Activated CD8-positive, alpha-beta T cell treated with anti-CD3 and anti-CD28 coated beads, Interleukin-2, amount 10 ng/mL, durations not matched to agents 7 days and 5 days (primary cell): ENCODE measurements around the gene FHIT. TPM values are rescaled to one million over a fixed set of nuclear protein-coding genes. Genes with fewer than 3 reads are reported as not detected.
"Not testable (repeated sequence)": the region's sequence is repeated elsewhere in the genome, so short reads cannot be mapped to it uniquely, and the experiment has no call there.

ENCODE experiments used
- ATAC-seq: fragments of 150-1000 bp; cut with Tn5 transposase; one replicate; pipeline ENCODE4 v1.10.0; 2021; ENCODE audit warnings: moderate library complexity
- CTCF ChIA-PET: fragments of 350-600 bp; sonication (Branson Sonifier 250); formaldehyde crosslinking; loops from one replicate; lab custom pipeline; 2021; ENCODE audit warnings: antibody characterized with exemption; lab: Charles Lee
- POLR2A ChIA-PET: fragments of 350-600 bp; sonication (Branson Sonifier 250); formaldehyde crosslinking; loops from one replicate; lab custom pipeline; 2021; ENCODE audit warnings: antibody characterized with exemption; lab: Charles Lee
- DNase-seq: peaks from one replicate; pipeline ENCODE4 v3.0.0-alpha.2; 2020
- H3K27ac Mint-ChIP-seq: one replicate; pipeline ENCODE4 v1.8.0; 2021; ENCODE audit warnings: mild to moderate bottlenecking, mixed read lengths
- H3K27me3 Mint-ChIP-seq: one replicate; pipeline ENCODE4 v1.8.0; 2021; ENCODE audit warnings: low read depth, mixed read lengths
- H3K36me3 Mint-ChIP-seq: one replicate; pipeline ENCODE4 v1.8.0; 2021; ENCODE audit warnings: low read depth, mixed read lengths
- H3K4me1 Mint-ChIP-seq: one replicate; pipeline ENCODE4 v1.8.0; 2021; ENCODE audit warnings: low read depth, mixed read lengths
- H3K4me3 Mint-ChIP-seq: one replicate; pipeline ENCODE4 v1.8.0; 2021; ENCODE audit warnings: mild to moderate bottlenecking, mixed read lengths
- H3K9me3 Mint-ChIP-seq: one replicate; pipeline ENCODE4 v1.8.0; 2022; ENCODE audit warnings: mixed read lengths; ENCODE audit not compliant: insufficient read depth
- total RNA-seq, 2 experiments: library from RNA; stranded (reverse); gene quantifications; one replicate each; pipeline ENCODE4 v1.2.3, GENCODE V29; 2021

The FHIT gene
- total RNA-seq, 2 experiments from 2014 or later: 4.8 TPM

- peaks cover 7% of the 10 kb centered on the region for H3K36me3 Mint-ChIP-seq
- H3K4me1 Mint-ChIP-seq: peaks cover 22% of the 10 kb centered on the region
- DNase-seq (no peak), ATAC-seq (no peak)
- no peaks in the 10 kb centered on the region for H3K27me3 Mint-ChIP-seq
- H3K4me3 Mint-ChIP-seq: no peak overlapping the region
- H3K9me3 Mint-ChIP-seq: peaks cover 6% of the 10 kb centered on the region
- ChIA-PET POLR2A (no interaction called here), CTCF (no interaction called here)
- no peak overlapping the region for H3K27ac Mint-ChIP-seq
Measured at GRCh38 chr3:59937201-59937600, 1314.1 kb downstream of the FHIT start.

DNA sequence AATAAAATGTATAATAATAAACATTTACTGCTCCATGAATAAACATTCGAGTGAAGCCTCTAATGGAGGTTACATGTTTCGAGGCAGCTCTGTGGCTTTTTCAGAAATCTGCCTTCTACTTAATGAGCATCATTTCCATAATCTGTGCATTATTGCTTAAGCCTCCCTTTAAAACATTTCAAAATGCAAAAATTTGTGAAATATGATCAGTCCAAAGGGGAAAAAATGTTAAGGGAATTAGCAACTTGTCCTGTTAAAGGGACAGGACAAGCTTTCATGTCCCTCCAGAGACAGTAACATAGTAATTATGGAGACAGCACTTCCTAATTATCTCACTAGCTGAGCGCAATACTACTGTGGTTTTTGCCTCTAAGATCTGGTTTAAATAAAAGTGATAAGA lies 1314.8 kb downstream of the FHIT start:
- ATAC-seq: no peak

DNA sequence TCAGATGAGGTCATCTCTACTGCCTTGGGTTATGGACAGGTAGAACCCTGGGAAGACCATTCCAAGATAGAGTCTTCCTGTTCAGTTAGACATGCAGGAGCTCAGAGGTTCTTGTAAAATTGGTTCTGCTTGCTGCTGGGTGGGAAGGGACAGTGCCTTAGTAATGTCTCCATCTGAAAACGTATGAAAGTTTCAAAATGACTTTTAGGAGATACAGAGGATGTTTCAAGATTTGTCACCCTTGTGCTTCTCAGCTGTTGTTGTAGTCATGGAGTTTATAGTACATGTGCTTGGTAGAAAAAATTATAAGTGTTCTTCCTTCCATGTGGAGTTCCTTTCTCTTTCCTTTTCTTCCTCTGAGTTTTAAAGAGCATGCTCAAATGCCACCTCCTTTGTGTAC lies 1316.2 kb downstream of the FHIT start:
- no peak for ATAC-seq
- Mint-ChIP-seq H3K27me3 (no peaks in the 10 kb centered on the region), H3K4me3 (no peak overlapping the region), H3K36me3 (peaks cover 8% of the 10 kb centered on the region), H3K9me3 (peaks cover 11% of the 10 kb centered on the region), H3K4me1 (peaks cover 12% of the 10 kb centered on the region), H3K27ac (no peak overlapping the region)
- no peak for DNase-seq
- POLR2A ChIA-PET: no interaction called here
- CTCF ChIA-PET: interaction anchor here (1.9 kb wide), 1 partner anchor 10 kb away, joined by 6 read pairs; no protein-coding TSS in a partner anchor

More for the DNA sequence above, 1314.8 kb downstream of the FHIT start:
- POLR2A ChIA-PET: no interaction called here
- Mint-ChIP-seq H3K9me3 (peaks cover 11% of the 10 kb centered on the region), H3K27me3 (no peaks in the 10 kb centered on the region), H3K36me3 (peaks cover 8% of the 10 kb centered on the region), H3K4me3 (no peak overlapping the region), H3K27ac (no peak overlapping the region), H3K4me1 (peaks cover 22% of the 10 kb centered on the region)
- no peak for DNase-seq
- CTCF ChIA-PET: no interaction called here

- ATAC-seq, DNase-seq, H3K4me3 Mint-ChIP-seq, POLR2A ChIA-PET, H3K36me3 Mint-ChIP-seq, H3K27ac Mint-ChIP-seq, H3K27me3 Mint-ChIP-seq: not testable (repeated sequence)
- peaks cover 12% of the 10 kb centered on the region for H3K4me1 Mint-ChIP-seq
- peaks cover 11% of the 10 kb centered on the region for H3K9me3 Mint-ChIP-seq
- CTCF ChIA-PET: interaction anchor here (1.9 kb wide), 1 partner anchor 10 kb away, joined by 6 read pairs; no protein-coding TSS in a partner anchor
Measured at GRCh38 chr3:59934560-59934959, 1316.7 kb downstream of the FHIT start.

- H3K27ac Mint-ChIP-seq: no peak overlapping the region
Measured at GRCh38 chr3:59930170-59930569, 1321.1 kb downstream of the FHIT start.

GRCh38 chr3:59927056-59927455 lies 1324.2 kb downstream of the FHIT start:
- no peak for ATAC-seq
- Mint-ChIP-seq H3K4me3 (no peak overlapping the region), H3K9me3 (peaks cover 9% of the 10 kb centered on the region), H3K27me3 (no peaks in the 10 kb centered on the region), H3K27ac (no peak overlapping the region), H3K36me3 (peaks cover 3% of the 10 kb centered on the region), H3K4me1 (no peaks in the 10 kb centered on the region)
- CTCF ChIA-PET: no interaction called here
- no peak for DNase-seq
- POLR2A ChIA-PET: no interaction called here

More at GRCh38 chr3:59930170-59930569, 1321.1 kb downstream of the FHIT start:
- ChIA-PET CTCF (no interaction called here), POLR2A (no interaction called here)
- DNase-seq (no peak), ATAC-seq (no peak)
- Mint-ChIP-seq H3K36me3 (peaks cover 7% of the 10 kb centered on the region), H3K27me3 (no peaks in the 10 kb centered on the region), H3K9me3 (peaks cover 9% of the 10 kb centered on the region), H3K4me3 (no peak overlapping the region), H3K4me1 (peaks cover 8% of the 10 kb centered on the region)

- no peak overlapping the region for H3K27ac Mint-ChIP-seq
- H3K27me3 Mint-ChIP-seq: no peaks in the 10 kb centered on the region
- peaks cover 6% of the 10 kb centered on the region for H3K9me3 Mint-ChIP-seq
- ChIA-PET POLR2A (no interaction called here), CTCF (no interaction called here)
- no peaks in the 10 kb centered on the region for H3K4me1 Mint-ChIP-seq
- DNase-seq (no peak), ATAC-seq (no peak)
- H3K4me3 Mint-ChIP-seq: no peak overlapping the region
- H3K36me3 Mint-ChIP-seq: peaks cover 3% of the 10 kb centered on the region
Measured at GRCh38 chr3:59925946-59926345, 1325.3 kb downstream of the FHIT start.

DNA sequence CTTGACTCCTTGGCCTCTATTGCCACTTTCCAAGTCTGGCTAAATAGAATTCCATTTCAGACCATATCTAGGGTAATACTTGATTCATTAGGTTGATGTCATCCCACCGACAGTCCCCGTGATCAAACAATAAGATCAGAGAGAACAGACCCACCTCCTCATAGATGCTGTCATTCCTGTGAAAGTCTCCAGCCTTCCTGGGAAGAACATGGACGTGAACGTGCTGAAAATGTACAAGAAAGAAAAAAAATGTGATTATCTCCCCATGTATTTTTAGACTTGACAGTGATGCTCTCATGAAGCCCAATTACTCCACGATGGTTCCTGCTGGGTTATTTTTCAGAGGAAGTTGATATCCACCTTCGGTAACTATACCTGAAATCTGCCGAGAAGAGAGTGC lies 1329.1 kb downstream of the FHIT start:
- H3K9me3 Mint-ChIP-seq: peaks cover 6% of the 10 kb centered on the region
- H3K36me3 Mint-ChIP-seq: peaks cover 8% of the 10 kb centered on the region
- no peak for ATAC-seq
- H3K4me3 Mint-ChIP-seq: no peak overlapping the region
- H3K4me1 Mint-ChIP-seq: peaks cover 25% of the 10 kb centered on the region
- CTCF ChIA-PET: no interaction called here
- POLR2A ChIA-PET: no interaction called here
- no peaks in the 10 kb centered on the region for H3K27me3 Mint-ChIP-seq
- no peak overlapping the region for H3K27ac Mint-ChIP-seq
- DNase-seq: no peak

DNA sequence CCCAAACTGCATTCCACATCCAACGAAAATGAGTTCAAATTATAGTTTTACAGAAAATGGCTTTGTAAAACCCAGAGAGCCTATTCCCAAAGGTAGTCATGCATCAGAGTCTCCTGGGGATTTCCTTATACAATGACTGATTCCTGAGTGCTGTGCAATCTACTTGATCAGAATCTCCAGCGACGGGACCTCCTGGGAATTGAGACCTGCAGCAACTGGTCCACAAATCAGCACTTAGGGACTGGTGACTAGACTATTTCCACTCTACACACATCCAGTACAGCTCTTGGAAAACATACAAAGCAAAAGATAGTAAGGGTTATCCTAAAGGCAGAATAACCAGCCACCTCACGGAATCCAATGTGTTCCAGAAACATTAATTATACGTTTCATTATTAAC lies 1330.4 kb downstream of the FHIT start:
- no peak overlapping the region for H3K4me3 Mint-ChIP-seq
- H3K4me1 Mint-ChIP-seq: peaks cover 26% of the 10 kb centered on the region
- ATAC-seq: no peak
- peaks cover 6% of the 10 kb centered on the region for H3K9me3 Mint-ChIP-seq
- no peak for DNase-seq
- peaks cover 10% of the 10 kb centered on the region for H3K36me3 Mint-ChIP-seq
- H3K27me3 Mint-ChIP-seq: no peaks in the 10 kb centered on the region
- ChIA-PET CTCF (no interaction called here), POLR2A (no interaction called here)
- no peak overlapping the region for H3K27ac Mint-ChIP-seq

DNA sequence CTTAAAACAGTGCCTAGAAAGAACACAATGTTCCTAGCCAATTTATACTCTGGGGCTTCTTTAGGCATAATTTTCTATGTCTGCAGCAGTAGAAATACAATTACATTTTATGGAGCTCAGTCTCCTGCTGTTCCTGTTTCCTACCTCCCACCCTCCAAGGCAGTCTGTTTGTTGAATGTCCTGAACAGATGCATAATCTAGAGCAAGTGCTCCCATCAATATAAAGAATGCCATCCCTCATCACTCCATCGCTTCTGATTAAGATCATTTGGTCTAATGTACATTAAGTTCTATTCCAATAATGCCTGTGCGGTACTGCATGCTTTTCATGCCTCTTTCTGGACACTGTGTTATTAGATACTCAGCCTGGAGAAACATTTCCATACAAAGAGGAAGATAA lies 1331.7 kb downstream of the FHIT start:
- ChIA-PET CTCF (no interaction called here), POLR2A (no interaction called here)
- Mint-ChIP-seq H3K27me3 (no peaks in the 10 kb centered on the region), H3K4me1 (peaks cover 26% of the 10 kb centered on the region), H3K27ac (no peak overlapping the region), H3K4me3 (no peak overlapping the region), H3K36me3 (peaks cover 10% of the 10 kb centered on the region), H3K9me3 (peaks cover 6% of the 10 kb centered on the region)
- ATAC-seq: no peak
- DNase-seq: no peak

- peaks cover 8% of the 10 kb centered on the region for H3K36me3 Mint-ChIP-seq
- ChIA-PET CTCF (no interaction called here), POLR2A (no interaction called here)
- no peak for DNase-seq
- H3K27ac Mint-ChIP-seq: no peak overlapping the region
- no peak overlapping the region for H3K4me3 Mint-ChIP-seq
- H3K27me3 Mint-ChIP-seq: no peaks in the 10 kb centered on the region
- H3K4me1 Mint-ChIP-seq: peaks cover 20% of the 10 kb centered on the region
- no peaks in the 10 kb centered on the region for H3K9me3 Mint-ChIP-seq
- no peak for ATAC-seq
Measured at GRCh38 chr3:59914251-59914650, 1337.0 kb downstream of the FHIT start.

DNA sequence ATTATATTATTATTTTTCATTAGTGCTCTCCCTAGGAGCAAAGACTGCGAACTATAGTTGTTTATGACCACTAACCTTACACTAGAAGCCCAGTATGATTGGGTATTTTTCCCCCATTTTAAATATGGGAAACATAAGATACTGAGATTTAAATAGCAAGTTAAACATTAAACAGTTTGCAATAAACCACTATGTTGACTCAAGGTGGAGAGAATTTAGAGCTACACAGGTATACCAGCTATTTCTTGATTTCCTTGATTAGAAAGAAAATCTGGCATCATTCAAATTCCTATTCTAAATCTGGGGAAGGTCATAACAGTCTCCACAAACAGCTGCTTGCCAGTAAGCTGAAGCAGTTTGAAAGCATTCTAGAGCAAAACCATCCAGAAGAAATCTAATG lies 1337.6 kb downstream of the FHIT start:
- no peaks in the 10 kb centered on the region for H3K9me3 Mint-ChIP-seq
- ChIA-PET CTCF (no interaction called here), POLR2A (no interaction called here)
- H3K4me3 Mint-ChIP-seq: no peak overlapping the region
- no peak for DNase-seq
- ATAC-seq: no peak
- H3K4me1 Mint-ChIP-seq: peaks cover 14% of the 10 kb centered on the region
- H3K36me3 Mint-ChIP-seq: peaks cover 8% of the 10 kb centered on the region
- no peaks in the 10 kb centered on the region for H3K27me3 Mint-ChIP-seq
- no peak overlapping the region for H3K27ac Mint-ChIP-seq

DNA sequence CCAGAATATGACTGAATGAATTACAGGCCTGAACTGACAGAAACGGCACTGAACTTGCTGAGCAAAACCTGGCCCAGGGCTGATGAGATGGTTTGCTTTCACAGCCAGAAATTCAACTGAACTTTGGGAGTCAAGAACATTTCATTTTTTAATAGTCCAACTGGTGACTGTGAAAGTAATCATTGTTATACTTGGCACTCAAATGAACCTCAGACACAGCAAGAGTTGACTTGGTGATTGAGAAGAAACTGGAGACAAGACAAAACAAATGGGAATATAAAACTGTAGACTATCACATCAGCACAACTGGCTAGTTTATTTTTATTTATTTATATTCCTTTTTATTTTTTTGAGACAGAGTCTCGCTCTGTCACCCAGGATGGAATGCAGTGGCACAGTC lies 1342.6 kb downstream of the FHIT start:
- CTCF ChIA-PET: no interaction called here
- H3K27me3 Mint-ChIP-seq: no peaks in the 10 kb centered on the region
- POLR2A ChIA-PET: interaction anchor here (0.7 kb wide), 1 partner anchor 983 kb away, joined by 3 read pairs; no protein-coding TSS in a partner anchor
- peaks cover 1% of the 10 kb centered on the region for H3K9me3 Mint-ChIP-seq
- no peak overlapping the region for H3K4me3 Mint-ChIP-seq
- no peak overlapping the region for H3K27ac Mint-ChIP-seq
- H3K36me3 Mint-ChIP-seq: no peaks in the 10 kb centered on the region
- ATAC-seq (no peak), DNase-seq (no peak)
- peaks cover 2% of the 10 kb centered on the region for H3K4me1 Mint-ChIP-seq
